ENCODE results near the gene TMEM101.
"Not testable (repeated sequence)": the region's sequence is repeated elsewhere in the genome, so short reads cannot be mapped to it uniquely, and the experiment has no call there.

TMEM101 gene

GRCh38 chr17:44000141-44000860 is 14.5 kb downstream of the TMEM101 start:
- DNase-seq = no peak

GRCh38 chr17:43999024-43999423 is 15.7 kb downstream of the TMEM101 start:
- no peak for DNase-seq

GRCh38 chr17:43998552-43998951 is 16.2 kb downstream of the TMEM101 start:
- no peak for DNase-seq

GRCh38 chr17:43997180-43997579 is 17.6 kb downstream of the TMEM101 start:
- not testable (repeated sequence) for DNase-seq

- DNase-seq = no peak
Observed at GRCh38 chr17:43995150-43995471, 19.7 kb downstream of the TMEM101 start.

- DNase-seq = peak; percentile 70
Observed at GRCh38 chr17:43994272-43995149, 20.3 kb downstream of the TMEM101 start.

GRCh38 chr17:43992641-43993040 is 22.1 kb downstream of the TMEM101 start:
- DNase-seq = no peak

- no peak for DNase-seq
Observed at GRCh38 chr17:43988301-43988700, 26.5 kb downstream of the TMEM101 start.

GRCh38 chr17:43987131-43988021 is 27.4 kb downstream of the TMEM101 start:
- DNase-seq = no peak

- DNase-seq = no peak
Observed at GRCh38 chr17:43986225-43986981, 28.4 kb downstream of the TMEM101 start.

GRCh38 chr17:43984521-43984920 is 30.2 kb downstream of the TMEM101 start:
- no peak for DNase-seq

- DNase-seq = no peak
Observed at GRCh38 chr17:43983515-43984411, 31.0 kb downstream of the TMEM101 start.

- DNase-seq = no peak
Observed at GRCh38 chr17:43983196-43983514, 31.6 kb downstream of the TMEM101 start.

GRCh38 chr17:43982171-43982570 is 32.6 kb downstream of the TMEM101 start:
- no peak for DNase-seq

GRCh38 chr17:43979671-43980070 is 35.1 kb downstream of the TMEM101 start:
- DNase-seq = no peak

- no peak for DNase-seq
Observed at GRCh38 chr17:43979011-43979410, 35.8 kb downstream of the TMEM101 start.

GRCh38 chr17:43978078-43978477 is 36.7 kb downstream of the TMEM101 start:
- no peak for DNase-seq

GRCh38 chr17:43976963-43977837 is 37.6 kb downstream of the TMEM101 start:
- DNase-seq = no peak

- no peak for DNase-seq
Observed at GRCh38 chr17:43975898-43976297, 38.9 kb downstream of the TMEM101 start.

Data from activated naive CD4-positive, alpha-beta T cell treated with Interleukin-2 at 50 U/mL for 16 hours (primary cell).